HCT116 (cell line): ENCODE data around the gene SDK2. TPM values are rescaled to one million over a fixed set of nuclear protein-coding genes. Genes with fewer than 3 reads are reported as not detected.

Source experiments
- ATAC-seq: fragments of 200-7000 bp; cut with Tn5 transposase; 2 replicates; pipeline ENCODE4 v1.9.1; 2020; ENCODE audit warnings: mild to moderate bottlenecking, moderate library complexity
- BruUV-seq: library from RNA; stranded (reverse); fragments of 400-500 nt; replicated peaks from 2 replicates; lab custom pipeline; 2021; lab: Mats Ljungman, UMichigan
- CTCF ChIA-PET: fragments of 300-600 bp; sonication (Branson Sonifier 250); formaldehyde crosslinking; loops from one replicate; lab custom pipeline; 2021; ENCODE audit warnings: antibody characterized with exemption; lab: Charles Lee
- POLR2A ChIA-PET: fragments of 300-600, 350-600 bp; sonication (Branson Sonifier 250); formaldehyde crosslinking; loops from one replicate; lab custom pipeline; 2021; ENCODE audit warnings: antibody characterized with exemption; lab: Charles Lee
- RAD21 ChIA-PET, 2 experiments: fragments of 300-600 bp; sonication (Branson Sonifier 250); formaldehyde crosslinking; loops; one replicate each; lab custom pipeline; 2023; ENCODE audit warnings: low total read pairs in 2 of 2; ENCODE audit not compliant: uncharacterized antibody in 2 of 2, unreplicated experiment in 2 of 2, low non-redundant PET in 1 of 2; lab: Charles Lee
- DNase-seq: peaks from one replicate; pipeline ENCODE4 v3.0.0-alpha.2; 2010; ENCODE audit warnings: low read depth, low spot score
- H2AFZ ChIP-seq: fragments of 200-600 bp; shearing (Covaris generic), sonication (generic); 2 replicates; pipeline ENCODE4 v1.6.1; 2017; ENCODE audit warnings: low read depth, mixed run types, mixed read lengths, antibody characterized with exemption, low read length; ENCODE audit not compliant: poor library complexity, severe bottlenecking
- H3K27ac ChIP-seq: 2 replicates; pipeline ENCODE4 v1.5.1; 2012; ENCODE audit warnings: low read depth, low read length
- H3K27me3 ChIP-seq: fragments of 200-600 bp; sonication (generic); 2 replicates; pipeline ENCODE4 v1.6.1; 2016; ENCODE audit warnings: mixed run types, low read length, mixed read lengths; ENCODE audit not compliant: insufficient read depth
- H3K36me3 ChIP-seq, 2 experiments: fragments of 200-500 bp in 1 of 2; fragments of 200-600 bp in 1 of 2; sonication (Bioruptor generic) in 1 of 2; sonication (generic) in 1 of 2; 2 replicates each; pipeline versions ENCODE4 v1.5.1 to v1.6.1; 2014 to 2016; ENCODE audit warnings: low read length in 2 of 2, inconsistent platforms in 1 of 2, mixed read lengths in 1 of 2, mixed run types in 1 of 2; ENCODE audit not compliant: insufficient read depth in 2 of 2, control insufficient read depth in 1 of 2
- H3K4me1 ChIP-seq, 2 experiments: fragments of 200-600 bp in 1 of 2; sonication (generic) in 1 of 2; 2 replicates each; pipeline versions ENCODE4 v1.5.1 to v1.6.1; 2012 to 2017; ENCODE audit warnings: low read length in 2 of 2, inconsistent platforms in 1 of 2, mild to moderate bottlenecking in 1 of 2, mixed read lengths in 1 of 2, mixed run types in 1 of 2, moderate library complexity in 1 of 2; ENCODE audit not compliant: insufficient read depth in 2 of 2, control insufficient read depth in 1 of 2
- H3K4me2 ChIP-seq: fragments of 200-600 bp; sonication (generic); 2 replicates; pipeline ENCODE4 v1.6.1; 2017; ENCODE audit warnings: mixed run types, low read length, mixed read lengths
- H3K4me3 ChIP-seq, 2 experiments: fragments of 200-600 bp in 1 of 2; sonication (generic) in 1 of 2; replicated peaks in 1 of 2; 2 replicates each; pipeline ENCODE4 v1.5.1; 2011 to 2016; ENCODE audit warnings: low read length in 2 of 2, control low read depth in 1 of 2, low read depth in 1 of 2, mild to moderate bottlenecking in 1 of 2, mixed read lengths in 1 of 2, mixed run types in 1 of 2
- H3K79me2 ChIP-seq: fragments of 200-600 bp; sonication (generic); 2 replicates; pipeline ENCODE4 v1.6.1; 2017; ENCODE audit warnings: mild to moderate bottlenecking, mixed run types, low read length, moderate library complexity, mixed read lengths; ENCODE audit not compliant: insufficient read depth
- H3K9ac ChIP-seq: fragments of 200-600 bp; sonication (generic); 2 replicates; pipeline ENCODE4 v1.6.1; 2016; ENCODE audit warnings: low read length, mixed read lengths
- H3K9me2 ChIP-seq: fragments of 200-600 bp; sonication (generic), shearing (Covaris generic); 2 replicates; pipeline ENCODE4 v1.6.1; 2017; ENCODE audit warnings: mixed run types, mild to moderate bottlenecking, moderate library complexity; ENCODE audit not compliant: insufficient read depth
- H3K9me3 ChIP-seq, 2 experiments: fragments of 200-500 bp in 1 of 2; fragments of 200-600 bp in 1 of 2; sonication (Bioruptor generic) in 1 of 2; sonication (generic) in 1 of 2; 2 replicates each; pipeline ENCODE4 v1.6.1; 2014 to 2017; ENCODE audit warnings: low read length in 2 of 2, mixed read lengths in 2 of 2, inconsistent platforms in 1 of 2, low read depth in 1 of 2, mild to moderate bottlenecking in 1 of 2, mixed run types in 1 of 2, moderate library complexity in 1 of 2; ENCODE audit not compliant: control insufficient read depth in 1 of 2, insufficient read depth in 1 of 2
- H4K20me1 ChIP-seq: fragments of 200-600 bp; sonication (generic), shearing (Covaris generic); 2 replicates; pipeline ENCODE4 v1.6.1; 2017; ENCODE audit warnings: mixed run types, mild to moderate bottlenecking, moderate library complexity; ENCODE audit not compliant: insufficient read depth
- ATF3 ChIP-seq: IDR thresholded peaks from 2 replicates; pipeline ENCODE4 v1.6.1; 2012
- CBX3 ChIP-seq: IDR thresholded peaks from 2 replicates; pipeline ENCODE4 v1.6.1; 2012; ENCODE audit warnings: low read depth
- CEBPB ChIP-seq: IDR thresholded peaks from 2 replicates; pipeline ENCODE4 v1.6.1; 2012; ENCODE audit warnings: low read depth
- EGR1 ChIP-seq: IDR thresholded peaks from 2 replicates; pipeline ENCODE4 v1.6.1; 2012; ENCODE audit warnings: low read depth
- ELF1 ChIP-seq: IDR thresholded peaks from 2 replicates; pipeline ENCODE4 v1.6.1; 2012; ENCODE audit warnings: low read depth, borderline replicate concordance
- EZH2 ChIP-seq: fragments of 200-600 bp; sonication (generic); IDR thresholded peaks from 2 replicates; pipeline ENCODE4 v1.6.1; 2017; ENCODE audit warnings: antibody characterized with exemption, mixed run types
- JUND ChIP-seq: IDR thresholded peaks from 2 replicates; pipeline ENCODE4 v1.6.1; 2012
- MAX ChIP-seq: IDR thresholded peaks from 2 replicates; pipeline ENCODE4 v1.6.1; 2012
- REST ChIP-seq: IDR thresholded peaks from 2 replicates; pipeline ENCODE4 v1.6.1; 2012; ENCODE audit warnings: low read depth
- SIN3A ChIP-seq: IDR thresholded peaks from 2 replicates; pipeline ENCODE4 v1.6.1; 2012; ENCODE audit warnings: low read depth
- SP1 ChIP-seq: IDR thresholded peaks from 2 replicates; pipeline ENCODE4 v1.6.1; 2012; ENCODE audit warnings: low read depth
- SRF ChIP-seq: IDR thresholded peaks from 2 replicates; pipeline ENCODE4 v1.6.1; 2012; ENCODE audit warnings: low read depth
- TCF7L2 ChIP-seq: IDR thresholded peaks from 2 replicates; pipeline ENCODE4 v1.7.0; 2011; ENCODE audit warnings: borderline replicate concordance, inconsistent platforms; ENCODE audit not compliant: insufficient read depth, insufficient read length; ENCODE audit errors: extremely low read depth
- YY1 ChIP-seq: IDR thresholded peaks from 2 replicates; pipeline ENCODE4 v1.6.1; 2011; ENCODE audit warnings: low read length, low read depth, moderate library complexity, mild to moderate bottlenecking; ENCODE audit not compliant: insufficient replicate concordance; ENCODE audit errors: extremely low read depth
- ZBTB33 ChIP-seq: IDR thresholded peaks from 2 replicates; pipeline ENCODE4 v1.6.1; 2011; ENCODE audit warnings: mild to moderate bottlenecking, low read length, moderate library complexity; ENCODE audit not compliant: insufficient replicate concordance; ENCODE audit errors: extremely low read depth
- ZFX ChIP-seq: fragments of 450-650 bp; IDR thresholded peaks from 2 replicates; pipeline ENCODE4 v1.6.1; 2017
- ZNF274 ChIP-seq: fragments of 200-500 bp; sonication (Bioruptor generic); IDR thresholded peaks from 2 replicates; pipeline ENCODE4 v1.6.1; 2014; ENCODE audit warnings: mild to moderate bottlenecking, low read depth, low read length, inconsistent platforms
- intact Hi-C: fragments of 100-400 bp; cut with micrococcal nuclease; formaldehyde crosslinking; loops from 2 replicates; pipeline ENCODE4 v1.10.0; 2022
- total RNA-seq: library from RNA; stranded (reverse); gene quantifications from one replicate; pipeline ENCODE4 v1.2.1, GENCODE V29; 2021; ENCODE audit not compliant: unreplicated experiment

SDK2 gene
- total RNA-seq, 1 experiment from 2014 or later: 0.10 TPM

- H3K36me3 ChIP-seq: no peaks in the 10 kb centered on the region
- no peaks in the 10 kb centered on the region for H3K9me3 ChIP-seq
- H3K9ac ChIP-seq: no peak overlapping the region
- no TSS peak for BruUV-seq
- ChIA-PET CTCF (interaction anchor here (1.2 to 4.0 kb wide), 20 partner anchors 14 to 812 kb away, joined by 3 to 180 read pairs (median 7); partner anchors contain the start of genes CDC42EP4, COG1 and CPSF4L), POLR2A (interaction anchor here (1.5 kb wide), 1 partner anchor 58 kb away, joined by 5 read pairs; no protein-coding TSS in a partner anchor), RAD21 (interaction anchor here (0.6 to 3.0 kb wide), 8 partner anchors 24 to 812 kb away, joined by 3 to 43 read pairs (median 4); no protein-coding TSS in a partner anchor)
- TF ChIP-seq ELF1 (no peak), SP1 (no peak), SIN3A (no peak), MAX (no peak), TCF7L2 (no peak), EGR1 (no peak), REST (no peak), CBX3 (no peak), EZH2 (no peak), CEBPB (no peak), ATF3 (no peak), ZNF274 (no peak), SRF (no peak), JUND (no peak), ZBTB33 (no peak), ZFX (no peak), YY1 (no peak)
- no peaks in the 10 kb centered on the region for H3K9me2 ChIP-seq
- no peak for DNase-seq
- no peak overlapping the region for H3K27ac ChIP-seq
- intact Hi-C loops: loop anchor here (1.0 kb wide), 1 partner anchor 177 kb away; no protein-coding TSS in a partner anchor
- H3K4me2 ChIP-seq: no peak overlapping the region
- ATAC-seq: no peak
- H3K27me3 ChIP-seq: peaks cover 27% of the 10 kb centered on the region; the same call in 1 of the 2 replicates
- H3K4me3 ChIP-seq: no peak overlapping the region
- H3K79me2 ChIP-seq: no peaks in the 10 kb centered on the region
- H4K20me1 ChIP-seq: no peaks in the 10 kb centered on the region
- H2AFZ ChIP-seq: no peak overlapping the region
- no peaks in the 10 kb centered on the region for H3K4me1 ChIP-seq
Observed at GRCh38 chr17:73369111-73369521, 275.1 kb downstream of the SDK2 start.
